Naive thymus-derived CD8-positive, alpha-beta T cell (primary cell): Measurements from ENCODE around the gene CAVIN2. TPM values are rescaled to one million over a fixed set of nuclear protein-coding genes. Genes with fewer than 3 reads are reported as not detected.

Experiments used
- ATAC-seq, 2 donors: fragments of 150-1000 bp; cut with Tn5 transposase in 1 of 2; sonication (Bioruptor Pico), chemical (Tn5 transposase) in 1 of 2; 1 replicate in 1 of 2; 2 replicates in 1 of 2; pipeline ENCODE4 v1.10.0; 2021; ENCODE audit warnings: mild to moderate bottlenecking in 2 of 2, moderate library complexity in 2 of 2
- POLR2A ChIA-PET: fragments of 350-600 bp; sonication (Branson Sonifier 250); formaldehyde crosslinking; loops from one replicate; lab custom pipeline; 2021; ENCODE audit warnings: antibody characterized with exemption; lab: Charles Lee
- DNase-seq, 10 donors: peaks; one replicate each; pipeline versions ENCODE4 v3.0.0 to v3.0.0-alpha.2; 2020 to 2022
- H3K27ac Mint-ChIP-seq, 10 donors: one replicate each; pipeline ENCODE4 v1.8.0; 2020 to 2022; ENCODE audit warnings: mild to moderate bottlenecking in 10 of 10, mixed read lengths in 10 of 10, moderate library complexity in 4 of 10, inconsistent platforms in 1 of 10
- H3K27me3 Mint-ChIP-seq, 5 donors: one replicate each; pipeline ENCODE4 v1.8.0; 2021 to 2022; ENCODE audit warnings: mixed read lengths in 5 of 5
- H3K36me3 Mint-ChIP-seq, 3 donors: one replicate each; pipeline ENCODE4 v1.8.0; 2020 to 2022; ENCODE audit warnings: mixed read lengths in 3 of 3, mild to moderate bottlenecking in 2 of 3, inconsistent platforms in 1 of 3
- H3K4me1 Mint-ChIP-seq, 4 donors: one replicate each; pipeline ENCODE4 v1.8.0; 2021 to 2022; ENCODE audit warnings: mixed read lengths in 4 of 4
- H3K4me3 Mint-ChIP-seq, 10 donors: one replicate each; pipeline ENCODE4 v1.8.0; 2020 to 2022; ENCODE audit warnings: mild to moderate bottlenecking in 10 of 10, mixed read lengths in 10 of 10, moderate library complexity in 6 of 10, inconsistent platforms in 1 of 10
- H3K9me3 Mint-ChIP-seq, 9 donors: one replicate each; pipeline ENCODE4 v1.8.0; 2020 to 2022; ENCODE audit warnings: mixed read lengths in 9 of 9, mild to moderate bottlenecking in 3 of 9, inconsistent platforms in 1 of 9, moderate library complexity in 1 of 9
- polyA plus RNA-seq, 3 donors: library from polyadenylated mRNA; unstranded; fragments of 300-500 nt; fragmentation: Illumina TruSeq; gene quantifications; one replicate each; pipeline ENCODE4 v1.2.3, GENCODE V29; 2021
- total RNA-seq, 8 experiments: library from RNA in 2 of 8; stranded (reverse) in 2 of 8; gene quantifications; one replicate each; pipeline ENCODE4 v1.2.3 and lab custom pipeline; 2021 to 2026

The CAVIN2 gene
- total and polyA plus RNA-seq, 5 experiments from 2014 or later: not detected

- Mint-ChIP-seq H3K27me3 (peaks cover 1 to 23% (median 8%) of the 10 kb centered on the region in 5 donors), H3K27ac (no peak overlapping the region), H3K4me3 (no peak overlapping the region), H3K4me1 (no peaks in the 10 kb centered on the region), H3K36me3 (no peaks in the 10 kb centered on the region), H3K9me3 (peaks cover 0 to 2% (median 0%) of the 10 kb centered on the region in 9 donors)
- POLR2A ChIA-PET: no interaction called here
- DNase-seq (no peak), ATAC-seq (no peak)
Observed at GRCh38 chr2:191878548-191879279, 31.8 kb upstream of the CAVIN2 start.

- POLR2A ChIA-PET: no interaction called here
- Mint-ChIP-seq H3K4me3 (no peak overlapping the region), H3K4me1 (no peaks in the 10 kb centered on the region), H3K36me3 (no peaks in the 10 kb centered on the region), H3K27ac (no peak overlapping the region), H3K9me3 (peaks cover 0 to 2% (median 0%) of the 10 kb centered on the region in 9 donors), H3K27me3 (peaks cover 1 to 20% (median 8%) of the 10 kb centered on the region in 5 donors)
- ATAC-seq: no peak
- DNase-seq: no peak
Observed at GRCh38 chr2:191877875-191878274, 31.0 kb upstream of the CAVIN2 start.

GRCh38 chr2:191875859-191876258, 29.0 kb upstream of the CAVIN2 start:
- DNase-seq: no peak
- no peaks in the 10 kb centered on the region for H3K4me1 Mint-ChIP-seq
- H3K27ac Mint-ChIP-seq: no peak overlapping the region
- peaks cover 0 to 2% (median 0%) of the 10 kb centered on the region in 9 donors for H3K9me3 Mint-ChIP-seq
- no peaks in the 10 kb centered on the region for H3K36me3 Mint-ChIP-seq
- no peak overlapping the region for H3K4me3 Mint-ChIP-seq
- H3K27me3 Mint-ChIP-seq: peaks cover 1 to 17% (median 8%) of the 10 kb centered on the region in 5 donors
- ATAC-seq: no peak
- POLR2A ChIA-PET: no interaction called here

GRCh38 chr2:191870744-191871143, 23.9 kb upstream of the CAVIN2 start:
- Mint-ChIP-seq H3K36me3 (no peaks in the 10 kb centered on the region), H3K4me1 (no peaks in the 10 kb centered on the region), H3K27me3 (peaks cover 1 to 25% (median 9%) of the 10 kb centered on the region in 5 donors), H3K27ac (no peak overlapping the region), H3K9me3 (no peaks in the 10 kb centered on the region), H3K4me3 (no peak overlapping the region)
- no peak for DNase-seq
- no peak for ATAC-seq
- POLR2A ChIA-PET: no interaction called here

- POLR2A ChIA-PET: no interaction called here
- DNase-seq: no peak
- Mint-ChIP-seq H3K4me3 (no peak overlapping the region), H3K9me3 (no peaks in the 10 kb centered on the region), H3K27ac (no peak overlapping the region), H3K4me1 (no peaks in the 10 kb centered on the region), H3K27me3 (peaks cover 1 to 35% (median 11%) of the 10 kb centered on the region in 5 donors), H3K36me3 (no peaks in the 10 kb centered on the region)
- no peak for ATAC-seq
Observed at GRCh38 chr2:191869781-191870180, 22.9 kb upstream of the CAVIN2 start.

- POLR2A ChIA-PET: no interaction called here
Observed at GRCh38 chr2:191869178-191869577, 22.3 kb upstream of the CAVIN2 start.

GRCh38 chr2:191867507-191867847, 20.6 kb upstream of the CAVIN2 start:
- Mint-ChIP-seq H3K4me3 (no peak overlapping the region), H3K9me3 (peaks cover 0 to 3% (median 0%) of the 10 kb centered on the region in 9 donors), H3K27ac (no peak overlapping the region), H3K27me3 (peaks cover 3 to 44% (median 11%) of the 10 kb centered on the region in 5 donors), H3K4me1 (no peaks in the 10 kb centered on the region), H3K36me3 (no peaks in the 10 kb centered on the region)
- DNase-seq (no peak), ATAC-seq (no peak)
- POLR2A ChIA-PET: no interaction called here

More at GRCh38 chr2:191869178-191869577, 22.3 kb upstream of the CAVIN2 start:
- H3K27me3 Mint-ChIP-seq: peaks cover 1 to 41% (median 11%) of the 10 kb centered on the region in 5 donors
- DNase-seq: no peak
- ATAC-seq: no peak
- peaks cover 0 to under 1% (median 0%) of the 10 kb centered on the region in 9 donors for H3K9me3 Mint-ChIP-seq
- no peaks in the 10 kb centered on the region for H3K4me1 Mint-ChIP-seq
- no peak overlapping the region for H3K27ac Mint-ChIP-seq
- H3K4me3 Mint-ChIP-seq: no peak overlapping the region
- H3K36me3 Mint-ChIP-seq: no peaks in the 10 kb centered on the region

- Mint-ChIP-seq H3K27me3 (peaks cover 3 to 43% (median 11%) of the 10 kb centered on the region in 5 donors), H3K4me1 (no peaks in the 10 kb centered on the region), H3K36me3 (no peaks in the 10 kb centered on the region), H3K4me3 (no peak overlapping the region), H3K27ac (no peak overlapping the region), H3K9me3 (peaks cover 0 to 3% (median 0%) of the 10 kb centered on the region in 9 donors)
- POLR2A ChIA-PET: no interaction called here
- DNase-seq: no peak
- no peak for ATAC-seq
Observed at GRCh38 chr2:191866675-191867506, 20.0 kb upstream of the CAVIN2 start.

GRCh38 chr2:191866195-191866594, 19.3 kb upstream of the CAVIN2 start:
- DNase-seq (no peak), ATAC-seq (no peak)
- POLR2A ChIA-PET: no interaction called here
- Mint-ChIP-seq H3K36me3 (no peaks in the 10 kb centered on the region), H3K9me3 (peaks cover 0 to 3% (median 0%) of the 10 kb centered on the region in 9 donors), H3K27ac (no peak overlapping the region), H3K4me1 (no peaks in the 10 kb centered on the region), H3K4me3 (no peak overlapping the region), H3K27me3 (peaks cover 3 to 37% (median 11%) of the 10 kb centered on the region in 5 donors)

GRCh38 chr2:191864628-191865374, 17.9 kb upstream of the CAVIN2 start:
- no peak overlapping the region for H3K4me3 Mint-ChIP-seq
- no peak overlapping the region for H3K27ac Mint-ChIP-seq
- ATAC-seq (no peak), DNase-seq (no peak)
- no peaks in the 10 kb centered on the region for H3K4me1 Mint-ChIP-seq
- H3K9me3 Mint-ChIP-seq: peaks cover 0 to 9% (median 0%) of the 10 kb centered on the region in 9 donors
- POLR2A ChIA-PET: no interaction called here
- H3K36me3 Mint-ChIP-seq: no peaks in the 10 kb centered on the region
- H3K27me3 Mint-ChIP-seq: peaks cover 3 to 37% (median 11%) of the 10 kb centered on the region in 5 donors

- Mint-ChIP-seq H3K27ac (no peak overlapping the region), H3K9me3 (peaks cover 0 to 9% (median 0%) of the 10 kb centered on the region in 9 donors), H3K4me1 (no peaks in the 10 kb centered on the region), H3K36me3 (no peaks in the 10 kb centered on the region), H3K27me3 (peaks cover 3 to 32% (median 7%) of the 10 kb centered on the region in 5 donors), H3K4me3 (no peak overlapping the region)
- DNase-seq (no peak), ATAC-seq (no peak)
- POLR2A ChIA-PET: no interaction called here
Observed at GRCh38 chr2:191863988-191864387, 17.1 kb upstream of the CAVIN2 start.

GRCh38 chr2:191862156-191862775, 15.4 kb upstream of the CAVIN2 start:
- Mint-ChIP-seq H3K27ac (no peak overlapping the region), H3K36me3 (no peaks in the 10 kb centered on the region), H3K4me1 (no peaks in the 10 kb centered on the region), H3K27me3 (peaks cover 2 to 34% (median 6%) of the 10 kb centered on the region in 5 donors), H3K4me3 (no peak overlapping the region), H3K9me3 (peaks cover 0 to 9% (median 0%) of the 10 kb centered on the region in 9 donors)
- POLR2A ChIA-PET: no interaction called here
- DNase-seq: no peak
- ATAC-seq: no peak
